ENCODE measurements around the gene RPS14. TPM values are rescaled to one million over a fixed set of nuclear protein-coding genes. Genes with fewer than 3 reads are reported as not detected.
A peak's percentile ranks its signal among the peaks of the same experiment; 100 is the strongest.
"Not testable (repeated sequence)": the region's sequence is repeated elsewhere in the genome, so short reads cannot be mapped to it uniquely, and the experiment has no call there.

RPS14 gene
- total RNA-seq, 1 donor from 2014 or later = 2,586 TPM

DNA sequence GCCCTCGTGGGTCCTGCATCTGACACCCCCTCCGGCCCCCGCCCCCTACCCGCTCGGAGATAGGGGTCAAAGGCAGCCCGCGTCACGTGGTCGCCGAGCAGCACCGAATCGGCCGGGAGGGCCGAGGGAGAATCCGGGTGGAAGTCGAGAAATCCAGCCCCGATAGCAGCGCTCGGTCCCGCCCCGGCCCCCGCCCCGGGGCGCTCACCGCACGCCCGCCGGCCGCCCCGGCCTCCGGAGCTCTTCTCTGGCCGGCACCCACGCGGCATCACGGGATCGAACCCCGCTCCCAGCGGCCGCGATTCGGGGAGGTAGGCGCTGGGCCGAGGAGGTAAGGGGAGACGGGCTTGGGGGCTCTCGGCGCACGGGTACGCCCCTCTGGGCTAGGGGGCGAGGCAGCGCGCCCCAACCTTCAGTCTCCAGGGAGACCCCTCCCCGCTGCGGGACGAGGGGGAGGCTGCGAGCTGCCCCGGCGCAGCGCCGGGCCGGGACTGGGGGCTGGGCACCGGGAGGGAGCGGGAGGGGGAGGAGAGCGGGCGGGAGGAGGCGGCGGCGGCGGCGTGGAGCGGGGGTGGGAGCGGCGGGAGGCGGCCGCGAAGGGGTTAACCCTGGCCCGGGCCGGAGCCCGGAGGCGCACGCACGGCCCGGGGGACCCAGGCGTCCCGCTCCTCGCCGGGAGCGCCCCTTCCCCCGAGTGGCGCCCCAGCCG lies 36.3 kb upstream of the RPS14 start:
- H3K27ac Mint-ChIP-seq = peak overlapping the region; percentile 90
- H3K4me1 Mint-ChIP-seq = peaks cover 43% of the 10 kb centered on the region
- no peaks in the 10 kb centered on the region for H3K36me3 Mint-ChIP-seq
- peak overlapping the region; percentile 71 for H3K4me3 Mint-ChIP-seq
- TF ChIP-seq, protein P1, sequence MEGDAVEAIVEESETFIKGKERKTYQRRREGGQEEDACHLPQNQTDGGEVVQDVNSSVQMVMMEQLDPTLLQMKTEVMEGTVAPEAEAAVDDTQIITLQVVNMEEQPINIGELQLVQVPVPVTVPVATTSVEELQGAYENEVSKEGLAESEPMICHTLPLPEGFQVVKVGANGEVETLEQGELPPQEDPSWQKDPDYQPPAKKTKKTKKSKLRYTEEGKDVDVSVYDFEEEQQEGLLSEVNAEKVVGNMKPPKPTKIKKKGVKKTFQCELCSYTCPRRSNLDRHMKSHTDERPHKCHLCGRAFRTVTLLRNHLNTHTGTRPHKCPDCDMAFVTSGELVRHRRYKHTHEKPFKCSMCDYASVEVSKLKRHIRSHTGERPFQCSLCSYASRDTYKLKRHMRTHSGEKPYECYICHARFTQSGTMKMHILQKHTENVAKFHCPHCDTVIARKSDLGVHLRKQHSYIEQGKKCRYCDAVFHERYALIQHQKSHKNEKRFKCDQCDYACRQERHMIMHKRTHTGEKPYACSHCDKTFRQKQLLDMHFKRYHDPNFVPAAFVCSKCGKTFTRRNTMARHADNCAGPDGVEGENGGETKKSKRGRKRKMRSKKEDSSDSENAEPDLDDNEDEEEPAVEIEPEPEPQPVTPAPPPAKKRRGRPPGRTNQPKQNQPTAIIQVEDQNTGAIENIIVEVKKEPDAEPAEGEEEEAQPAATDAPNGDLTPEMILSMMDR (IDR thresholded peaks at IDR 0.05; ENCODE audit: unreplicated experiment) = no peak
- H3K9me3 Mint-ChIP-seq = no peaks in the 10 kb centered on the region
- peak; percentile 63 to 68 for DNase-seq (ENCODE audit: low spot score in 2 of 2, unreplicated experiment in 2 of 2)
- no peaks in the 10 kb centered on the region for H3K27me3 Mint-ChIP-seq (ENCODE audit: low read depth)

DNA sequence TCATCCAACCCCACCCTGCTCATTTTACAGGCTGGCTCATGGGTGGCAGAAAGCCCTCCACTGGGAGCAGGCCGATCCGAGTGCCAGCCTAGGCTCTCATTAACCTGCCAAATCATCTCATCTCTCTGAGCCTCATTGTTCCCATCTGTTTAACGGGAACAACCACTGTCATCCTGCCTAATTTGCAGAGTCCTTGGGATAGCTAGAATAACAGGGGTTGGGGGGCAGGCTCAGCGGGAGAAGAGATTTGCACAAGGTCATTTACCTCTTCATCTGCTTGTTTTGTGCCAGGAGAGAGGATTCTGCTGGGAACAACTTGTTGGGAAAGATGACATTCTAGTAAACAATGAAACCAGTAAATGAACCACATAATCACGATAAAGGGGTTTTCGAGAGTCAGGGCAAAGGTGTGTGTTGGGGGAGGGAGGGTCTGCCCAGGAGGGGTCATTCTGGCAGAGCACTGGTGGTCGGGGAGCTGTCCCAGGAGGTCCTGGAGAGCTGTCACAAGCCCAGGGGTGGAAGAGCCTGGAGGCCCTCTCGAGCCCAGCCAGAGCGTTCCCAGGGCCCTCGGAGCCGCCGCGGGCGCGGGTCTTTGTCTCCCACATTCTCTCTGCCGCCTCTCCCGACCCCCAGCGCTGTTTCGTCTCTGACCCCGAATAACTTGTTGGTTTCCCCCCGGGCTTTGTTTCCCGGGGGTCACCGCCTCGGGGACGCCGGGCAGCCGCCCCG lies 35.6 kb upstream of the RPS14 start:
- Mint-ChIP-seq H3K27me3 (ENCODE audit: low read depth) (no peaks in the 10 kb centered on the region), H3K4me1 (peaks cover 36% of the 10 kb centered on the region), H3K36me3 (no peaks in the 10 kb centered on the region), H3K27ac (peak overlapping the region; percentile 90), H3K9me3 (no peaks in the 10 kb centered on the region), H3K4me3 (peak overlapping the region; percentile 71)
- TF ChIP-seq, protein P1 (IDR thresholded peaks at IDR 0.05; ENCODE audit: unreplicated experiment) = no peak
- no peak for DNase-seq (ENCODE audit: low spot score in 2 of 2, unreplicated experiment in 2 of 2)

DNA sequence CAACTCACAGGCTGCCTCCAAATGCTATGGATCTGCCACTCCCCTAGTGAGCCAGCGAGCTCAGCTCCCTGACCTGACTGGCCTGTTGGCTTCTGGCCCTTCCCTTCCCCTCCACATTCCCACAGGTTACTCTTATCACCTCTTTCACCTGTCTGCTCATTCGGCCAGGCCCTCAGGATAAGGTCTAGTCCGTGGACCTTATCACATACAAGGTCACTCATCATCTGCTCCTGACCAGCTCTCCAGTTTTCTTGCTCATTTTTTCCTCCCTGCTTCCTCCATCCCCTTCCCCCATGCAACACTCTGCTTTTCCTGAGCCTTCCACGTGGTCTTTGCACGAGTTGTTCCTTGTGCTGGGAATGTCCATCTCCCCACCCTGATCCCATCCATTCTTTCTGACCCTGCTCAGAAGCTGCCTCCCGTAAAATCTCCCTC lies 32.5 kb upstream of the RPS14 start:
- Mint-ChIP-seq H3K27me3 (ENCODE audit: low read depth) (no peaks in the 10 kb centered on the region), H3K4me1 (peaks cover 6% of the 10 kb centered on the region), H3K36me3 (no peaks in the 10 kb centered on the region), H3K4me3 (no peak overlapping the region), H3K9me3 (no peaks in the 10 kb centered on the region), H3K27ac (no peak overlapping the region)
- TF ChIP-seq, protein P1 (IDR thresholded peaks at IDR 0.05; ENCODE audit: unreplicated experiment) = no peak
- no peak for DNase-seq (ENCODE audit: low spot score in 2 of 2, unreplicated experiment in 2 of 2)

DNA sequence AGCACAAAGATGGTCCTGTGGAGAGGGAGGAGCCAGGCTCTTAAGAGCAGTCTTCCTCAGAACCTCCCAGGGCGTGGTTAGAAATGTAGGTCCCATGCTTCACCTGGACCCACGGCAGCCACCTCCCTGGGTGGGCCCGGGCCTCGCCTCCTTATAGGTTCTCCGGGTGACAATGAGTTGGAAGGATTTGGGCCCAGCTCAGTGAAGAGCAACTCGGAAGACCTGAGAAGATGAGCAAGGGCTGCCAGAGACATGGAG lies 32.1 kb upstream of the RPS14 start:
- Mint-ChIP-seq H3K9me3 (no peaks in the 10 kb centered on the region), H3K36me3 (no peaks in the 10 kb centered on the region), H3K27me3 (ENCODE audit: low read depth) (no peaks in the 10 kb centered on the region), H3K4me1 (peaks cover 5% of the 10 kb centered on the region), H3K27ac (no peak overlapping the region), H3K4me3 (no peak overlapping the region)
- TF ChIP-seq, protein P1 (IDR thresholded peaks at IDR 0.05; ENCODE audit: unreplicated experiment) = no peak
- no peak for DNase-seq (ENCODE audit: low spot score in 2 of 2, unreplicated experiment in 2 of 2)

DNA sequence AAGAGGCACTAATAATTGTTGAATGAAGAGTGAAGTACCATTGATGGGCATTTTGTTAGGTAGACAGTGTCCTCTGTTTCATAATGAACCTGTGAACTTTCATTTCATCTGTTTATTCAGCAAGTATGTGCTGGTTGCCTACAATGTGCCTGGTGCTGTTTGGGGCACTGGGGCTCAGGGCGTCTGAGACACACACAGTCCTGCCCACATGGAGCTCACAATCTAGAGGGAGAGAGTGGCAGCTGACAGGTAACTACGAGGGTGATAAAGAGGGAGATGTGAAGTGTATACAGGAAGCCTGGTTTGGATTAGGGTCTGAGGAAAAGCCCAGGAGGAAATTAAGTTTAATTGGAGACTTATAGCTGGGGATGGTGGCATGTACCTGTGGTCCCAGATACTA lies 29.9 kb upstream of the RPS14 start:
- no peak overlapping the region for H3K4me3 Mint-ChIP-seq
- no peaks in the 10 kb centered on the region for H3K9me3 Mint-ChIP-seq
- H3K4me1 Mint-ChIP-seq = peaks cover 4% of the 10 kb centered on the region
- DNase-seq (ENCODE audit: low spot score in 2 of 2, unreplicated experiment in 2 of 2) = no peak
- H3K27ac Mint-ChIP-seq = no peak overlapping the region
- H3K36me3 Mint-ChIP-seq = no peaks in the 10 kb centered on the region
- no peaks in the 10 kb centered on the region for H3K27me3 Mint-ChIP-seq (ENCODE audit: low read depth)
- TF ChIP-seq, protein P1 (IDR thresholded peaks at IDR 0.05; ENCODE audit: unreplicated experiment) = no peak

DNA sequence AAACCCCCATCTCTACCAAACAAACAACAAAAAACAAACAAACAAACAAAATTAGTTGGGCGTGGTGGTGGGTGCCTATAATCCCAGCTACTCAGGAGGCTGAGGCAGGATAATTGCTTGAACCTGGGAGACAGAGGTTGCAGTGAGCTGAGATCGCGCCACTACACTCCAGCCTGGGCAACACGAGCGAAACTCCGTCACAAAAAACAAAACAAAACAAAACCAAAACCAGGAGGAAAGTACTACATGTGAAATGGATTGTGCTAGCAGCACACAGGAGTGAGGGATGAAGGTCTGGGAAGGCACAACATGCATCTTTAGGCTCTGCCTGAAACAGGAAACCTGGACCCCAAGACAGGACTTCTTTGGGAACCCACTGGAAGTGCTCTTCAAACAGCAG lies 27.0 kb upstream of the RPS14 start:
- Mint-ChIP-seq H3K27ac (peak overlapping the region; percentile 37), H3K4me1 (peaks cover 18% of the 10 kb centered on the region)
- H3K27me3 Mint-ChIP-seq (ENCODE audit: low read depth); DNase-seq (ENCODE audit: low spot score in 2 of 2, unreplicated experiment in 2 of 2); H3K36me3 Mint-ChIP-seq; H3K4me3 Mint-ChIP-seq; H3K9me3 Mint-ChIP-seq: not testable (repeated sequence)

All from mesothelial cell of epicardium (in vitro differentiated cells).